GM21528 (cell line): ENCODE data around the gene UBTFL1.
"Not testable (repeated sequence)": the region's sequence is repeated elsewhere in the genome, so short reads cannot be mapped to it uniquely, and the experiment has no call there.

Source experiments
- ATAC-seq: cut with Tn5 transposase; IDR thresholded peaks from one replicate; pipeline ENCODE4 v1.9.1; 2021; ENCODE audit warnings: mild to moderate bottlenecking, moderate library complexity; ENCODE audit not compliant: unreplicated experiment, low FRiP score

UBTFL1 gene, protein sequence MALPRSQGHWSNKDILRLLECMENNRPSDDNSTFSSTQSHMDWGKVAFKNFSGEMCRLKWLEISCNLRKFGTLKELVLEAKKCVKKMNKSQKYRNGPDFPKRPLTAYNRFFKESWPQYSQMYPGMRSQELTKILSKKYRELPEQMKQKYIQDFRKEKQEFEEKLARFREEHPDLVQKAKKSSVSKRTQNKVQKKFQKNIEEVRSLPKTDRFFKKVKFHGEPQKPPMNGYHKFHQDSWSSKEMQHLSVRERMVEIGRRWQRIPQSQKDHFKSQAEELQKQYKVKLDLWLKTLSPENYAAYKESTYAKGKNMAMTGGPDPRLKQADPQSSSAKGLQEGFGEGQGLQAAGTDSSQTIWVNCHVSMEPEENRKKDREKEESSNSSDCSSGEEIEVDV

GRCh38 chr11:90085650-90086049 lies at the start of gene UBTFL1:
Gene UBTFL1, plus strand, starts transcription at chr11:90085950. Its CDS starts 0 bp downstream, at chr11:90085950.
- not testable (repeated sequence) for ATAC-seq

GRCh38 chr11:90051591-90052209 lies 34.0 kb upstream of the UBTFL1 start:
- ATAC-seq, result not testable (repeated sequence)

DNA sequence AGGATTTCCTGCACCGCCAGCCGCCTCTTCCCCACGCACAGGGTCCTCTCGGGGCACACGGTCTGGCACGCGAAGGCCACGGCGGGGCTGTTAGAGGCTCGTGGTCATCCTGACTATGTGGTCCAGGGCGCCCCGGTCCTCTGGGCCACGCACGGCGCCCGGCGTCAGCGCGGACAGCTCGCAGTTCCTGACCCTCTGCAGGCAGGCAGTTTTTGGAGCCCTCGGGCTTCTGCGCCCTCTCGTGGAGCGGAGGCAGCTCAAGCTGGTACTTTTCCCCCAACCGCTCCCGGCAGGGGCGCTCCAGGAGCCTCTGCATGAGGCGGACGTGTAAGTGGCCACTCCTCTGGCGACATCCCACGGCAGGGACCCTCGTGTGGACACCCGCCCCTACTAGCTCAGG lies 33.4 kb upstream of the UBTFL1 start:
- ATAC-seq, result not testable (repeated sequence)

DNA sequence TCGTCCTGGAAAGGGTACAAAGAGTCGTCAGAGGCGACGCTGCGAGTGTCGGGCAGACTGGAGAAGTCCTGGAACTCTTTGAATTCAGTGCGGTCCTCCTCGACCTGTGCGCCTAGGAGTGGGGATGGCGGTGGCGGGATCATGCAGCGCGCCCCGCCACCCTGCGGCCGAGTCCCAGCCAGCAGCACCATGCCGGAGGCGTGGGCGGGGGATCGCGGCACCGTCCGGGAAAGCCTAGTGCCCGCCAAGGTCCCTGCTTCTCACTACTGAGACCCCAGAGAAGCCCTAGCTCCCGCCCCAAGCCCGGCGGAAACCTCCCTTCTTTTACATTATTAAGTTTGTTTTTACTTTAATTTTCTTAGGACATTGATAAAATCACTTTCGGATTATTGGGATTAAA lies 32.2 kb upstream of the UBTFL1 start:
- not testable (repeated sequence) for ATAC-seq

DNA sequence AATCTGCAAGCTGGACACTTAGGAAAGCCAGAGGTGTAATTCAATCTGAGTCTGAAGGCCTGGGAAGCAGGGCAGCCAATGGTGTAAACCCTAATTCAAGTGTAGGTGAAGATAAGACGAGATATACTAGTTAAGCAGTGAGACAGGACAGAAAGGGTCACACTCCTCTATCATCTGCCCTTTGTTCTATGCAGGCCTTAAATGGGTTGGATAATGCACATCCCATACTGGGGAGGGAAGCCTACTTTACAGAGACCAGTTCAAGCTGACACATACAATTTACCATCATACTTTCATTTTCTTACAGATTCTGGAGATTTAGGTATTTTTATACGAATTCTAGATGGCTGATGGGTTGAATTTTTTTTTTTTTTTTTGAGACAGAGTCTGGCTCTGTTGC lies 3.0 kb downstream of the UBTFL1 start:
- ATAC-seq, result not testable (repeated sequence)

- not testable (repeated sequence) for ATAC-seq
Measured at GRCh38 chr11:90095230-90095924, 9.6 kb downstream of the UBTFL1 start.

- ATAC-seq, result not testable (repeated sequence)
Measured at GRCh38 chr11:90098261-90098660, 12.5 kb downstream of the UBTFL1 start.

DNA sequence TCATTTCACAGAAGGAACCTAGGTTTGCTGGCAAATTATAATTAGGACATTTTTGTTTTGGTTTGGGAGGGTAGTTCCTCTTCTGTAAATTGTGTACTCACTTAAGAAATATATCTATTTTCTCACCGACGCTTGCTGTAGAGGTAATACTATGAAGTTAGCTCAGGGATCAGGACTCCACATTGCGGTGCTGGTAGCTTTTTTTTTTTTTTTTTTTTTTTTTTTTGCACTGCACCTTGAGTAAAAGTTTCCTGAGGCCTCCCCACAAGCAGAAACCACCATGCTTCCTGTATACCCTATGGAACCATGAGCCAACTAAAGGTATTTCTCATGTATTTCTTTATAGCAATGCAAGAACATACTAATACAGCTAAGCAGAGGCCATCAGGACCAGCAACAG lies 14.7 kb downstream of the UBTFL1 start:
- ATAC-seq, result no peak

DNA sequence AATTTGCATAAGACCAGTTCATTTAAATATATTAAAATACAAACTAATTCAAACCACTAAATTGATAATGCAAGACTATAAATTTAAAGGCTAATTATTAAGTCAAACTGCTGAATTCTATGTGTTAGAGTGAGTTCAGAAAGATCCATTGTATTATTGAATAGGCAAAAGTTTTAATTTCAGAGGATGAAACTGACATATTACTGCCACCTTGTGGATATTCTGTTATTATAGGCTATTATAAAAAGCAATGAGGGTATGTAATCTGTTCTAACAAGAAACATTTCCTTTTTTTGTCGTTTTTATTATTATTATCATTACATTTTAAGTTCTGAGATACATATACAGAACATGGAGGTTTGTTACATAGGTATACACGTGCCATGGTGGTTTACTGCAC lies 27.8 kb downstream of the UBTFL1 start:
- no peak for ATAC-seq

GRCh38 chr11:90120191-90120590 lies 34.4 kb downstream of the UBTFL1 start:
- no peak for ATAC-seq

DNA sequence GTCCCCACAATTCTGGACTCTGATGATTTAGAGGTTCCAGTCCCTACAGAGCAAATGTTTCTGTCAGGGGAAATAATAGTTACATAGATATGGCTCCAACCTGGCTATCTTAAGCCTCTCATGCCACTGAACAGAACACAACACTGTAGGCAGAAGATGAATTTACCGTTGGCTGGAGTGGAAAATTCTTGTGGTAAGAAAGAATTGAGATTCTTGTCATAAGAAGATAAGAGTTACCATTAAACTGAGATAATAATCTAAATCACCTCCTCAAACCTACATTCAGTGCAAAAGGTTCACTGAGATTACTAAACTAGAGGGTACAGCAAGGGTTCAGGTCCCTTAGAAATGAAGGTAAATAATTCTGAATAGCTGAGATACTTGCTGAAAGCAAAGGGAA lies 38.6 kb downstream of the UBTFL1 start:
- no peak for ATAC-seq

GRCh38 chr11:90124946-90125345 lies 39.2 kb downstream of the UBTFL1 start:
- no peak for ATAC-seq

- no peak for ATAC-seq
Measured at GRCh38 chr11:90133560-90134477, 48.1 kb downstream of the UBTFL1 start.

DNA sequence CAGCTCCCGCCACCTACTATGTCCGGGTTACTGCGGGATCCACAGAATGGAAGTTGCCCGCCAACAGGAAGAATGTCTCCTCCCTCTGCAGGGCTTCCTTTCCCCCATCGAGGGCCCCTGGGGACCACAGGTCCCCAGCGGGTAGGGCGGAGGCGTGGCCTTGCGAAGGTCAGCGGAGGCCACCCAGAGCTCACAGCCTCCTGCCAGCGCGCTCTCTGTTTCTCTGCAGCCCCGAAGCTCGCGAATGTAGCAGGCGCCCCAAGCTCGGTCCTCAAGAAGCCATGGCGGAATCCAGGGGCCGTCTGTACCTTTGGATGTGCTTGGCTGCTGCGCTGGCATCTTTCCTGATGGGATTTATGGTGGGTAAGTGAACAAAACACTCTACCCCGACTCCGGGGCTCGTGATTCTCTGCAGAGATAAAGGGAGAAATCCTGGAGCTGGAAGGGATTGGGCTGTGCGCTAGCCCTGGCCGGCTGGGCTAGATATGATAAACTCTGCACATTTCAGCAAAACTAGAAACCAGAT lies 48.8 kb downstream of the UBTFL1 start, which contains the start of gene NAALAD2:
Gene NAALAD2 (plus strand): TSS at position 186 of the 526 bp plus-strand sequence. CDS start 96 bp downstream, at position 282.
- ATAC-seq, result peak; percentile 78

- no peak for ATAC-seq
Measured at GRCh38 chr11:90135016-90135415, 49.3 kb downstream of the UBTFL1 start.
